Left kidney (tissue), 8 donors: ENCODE data around the gene ANP32B. TPM values are rescaled to one million over a fixed set of nuclear protein-coding genes. Genes with fewer than 3 reads are reported as not detected.
"Not testable (repeated sequence)": the region's sequence is repeated elsewhere in the genome, so short reads cannot be mapped to it uniquely, and the experiment has no call there.

Experiments used
- DNase-seq: peaks from one replicate; pipeline ENCODE4 v3.0.0-alpha.2; 2013
- long read RNA-seq, 8 donors: transcript quantifications; one replicate each; lab custom pipeline, GENCODE V29; 2026
- polyA plus RNA-seq: library from polyadenylated mRNA; unstranded; fragments of 120-200 nt; gene quantifications from one replicate; pipeline ENCODE4 v1.2.1, GENCODE V29; 2013; ENCODE audit not compliant: insufficient read length

The ANP32B gene
- 282 TPM for polyA plus RNA-seq
- long read RNA-seq, donor 1, transcript ANP32B-201 (7 exons, 1,463 nt), result major isoform, 70 of 178 reads
- long read RNA-seq, donor 1, partial matches to known transcripts, result 94 of 178 reads
- long read RNA-seq, donor 1, other reads (novel, unspliced or antisense), result 14 of 178 reads
- long read RNA-seq, donor 2, transcript ANP32B-201 (7 exons, 1,463 nt), result major isoform, 55 of 169 reads
- long read RNA-seq, donor 2, partial matches to known transcripts, result 103 of 169 reads
- long read RNA-seq, donor 2, other reads (novel, unspliced or antisense), result 11 of 169 reads
- long read RNA-seq, donor 3, transcript ANP32B-201 (7 exons, 1,463 nt), result major isoform, 74 of 114 reads
- long read RNA-seq, donor 3, partial matches to known transcripts, result 40 of 114 reads
- long read RNA-seq, donor 3, other reads (novel, unspliced or antisense), result 0 of 114 reads
- long read RNA-seq, donor 4, transcript ANP32B-201 (7 exons, 1,463 nt), result major isoform, 7 of 22 reads
- long read RNA-seq, donor 4, partial matches to known transcripts, result 15 of 22 reads
- long read RNA-seq, donor 4, other reads (novel, unspliced or antisense), result 0 of 22 reads
- long read RNA-seq, donor 5, transcript ANP32B-201 (7 exons, 1,463 nt), result major isoform, 94 of 160 reads
- long read RNA-seq, donor 5, partial matches to known transcripts, result 47 of 160 reads
- long read RNA-seq, donor 5, other reads (novel, unspliced or antisense), result 19 of 160 reads
- long read RNA-seq, donor 6, transcript ANP32B-201 (7 exons, 1,463 nt), result major isoform, 71 of 170 reads
- long read RNA-seq, donor 6, partial matches to known transcripts, result 87 of 170 reads
- long read RNA-seq, donor 6, other reads (novel, unspliced or antisense), result 12 of 170 reads
- long read RNA-seq, donor 7, transcript ANP32B-201 (7 exons, 1,463 nt), result major isoform, 62 of 199 reads
- long read RNA-seq, donor 7, partial matches to known transcripts, result 120 of 199 reads
- long read RNA-seq, donor 7, other reads (novel, unspliced or antisense), result 17 of 199 reads
- long read RNA-seq, donor 8, transcript ANP32B-201 (7 exons, 1,463 nt), result major isoform, 33 of 55 reads
- long read RNA-seq, donor 8, partial matches to known transcripts, result 22 of 55 reads
- long read RNA-seq, donor 8, other reads (novel, unspliced or antisense), result 0 of 55 reads

DNA sequence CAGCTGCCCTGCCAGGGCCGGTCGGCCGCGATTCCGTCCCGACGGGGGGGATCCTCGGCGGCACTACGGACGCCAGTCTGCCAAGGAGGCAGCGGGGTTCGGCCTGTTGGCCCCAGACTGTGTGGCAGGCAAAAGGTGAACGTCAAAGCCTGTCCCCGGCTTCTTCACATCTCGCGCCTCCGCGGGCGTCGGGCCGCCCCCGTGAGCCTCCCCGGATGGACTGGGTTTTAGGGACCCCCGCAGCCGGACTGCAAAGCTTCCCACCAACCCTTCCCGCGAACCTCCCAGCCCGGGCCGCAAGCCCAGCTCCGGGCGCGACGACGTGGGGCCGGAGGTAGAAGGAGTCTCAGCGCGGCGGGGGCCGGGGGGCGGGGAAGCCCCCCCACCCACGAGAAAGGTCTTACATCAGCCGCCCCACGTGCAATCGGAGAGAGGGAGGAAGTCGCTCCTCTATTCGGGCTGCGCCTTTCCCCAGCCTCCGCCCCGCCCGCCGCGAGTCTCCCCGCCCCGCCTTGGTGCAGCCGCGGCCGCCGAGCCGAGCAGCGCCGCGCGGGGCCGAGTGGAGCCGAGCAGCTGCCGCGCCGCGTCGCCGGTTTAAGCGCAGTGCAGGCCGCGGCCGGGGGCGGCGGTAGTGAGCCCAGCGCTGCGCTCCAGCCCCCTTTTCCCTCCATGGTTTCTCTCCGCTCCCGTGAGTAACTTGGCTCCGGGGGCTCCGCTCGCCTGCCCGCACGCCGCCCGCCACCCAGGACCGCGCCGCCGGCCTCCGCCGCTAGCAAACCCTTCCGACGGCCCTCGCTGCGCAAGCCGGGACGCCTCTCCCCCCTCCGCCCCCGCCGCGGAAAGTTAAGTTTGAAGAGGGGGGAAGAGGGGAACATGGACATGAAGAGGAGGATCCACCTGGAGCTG lies at the start of gene ANP32B:
TSS of gene ANP32B (plus strand) at position 659 of the 906 bp plus-strand sequence. CDS start at position 874, 215 bp downstream.
- DNase-seq, result peak; percentile 91

DNA sequence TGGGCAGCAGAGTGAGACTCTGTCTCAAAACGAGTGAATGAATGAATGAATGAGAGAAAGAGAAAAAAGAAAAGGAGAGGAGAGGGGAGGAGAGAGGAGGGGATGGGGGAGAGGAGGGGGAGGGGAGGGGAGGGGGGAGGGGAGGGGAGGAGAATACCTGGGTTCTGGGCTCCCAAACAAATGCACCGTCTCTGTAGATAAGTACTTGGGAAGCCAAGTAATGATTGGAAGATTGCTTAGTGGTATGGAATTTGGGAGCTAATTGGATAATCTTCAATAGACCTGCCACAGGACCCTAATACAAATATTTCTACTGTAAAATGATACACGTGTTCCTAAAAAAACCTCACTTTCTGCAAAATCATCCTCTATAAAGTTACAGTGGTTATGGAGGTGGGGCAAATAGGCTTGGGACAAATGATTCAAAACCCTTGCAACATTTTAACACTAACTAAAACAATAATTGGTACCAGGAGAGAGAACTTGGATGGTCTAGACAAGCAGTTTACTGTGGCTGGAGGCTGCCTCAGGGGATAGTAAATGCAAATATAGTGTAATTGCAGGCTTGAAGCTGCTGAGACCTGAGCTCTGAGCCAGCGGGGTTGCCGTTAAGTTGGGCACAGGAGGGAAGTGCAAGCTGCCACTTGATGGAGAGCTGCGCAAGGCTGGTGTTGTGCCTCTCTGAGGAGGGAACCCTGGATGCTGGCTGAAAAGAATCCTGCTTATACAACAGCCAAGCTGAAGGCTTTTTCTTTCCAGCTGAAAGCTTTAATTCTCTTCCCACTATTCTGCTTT lies 48.6 kb upstream of the ANP32B start:
- no peak for DNase-seq

DNA sequence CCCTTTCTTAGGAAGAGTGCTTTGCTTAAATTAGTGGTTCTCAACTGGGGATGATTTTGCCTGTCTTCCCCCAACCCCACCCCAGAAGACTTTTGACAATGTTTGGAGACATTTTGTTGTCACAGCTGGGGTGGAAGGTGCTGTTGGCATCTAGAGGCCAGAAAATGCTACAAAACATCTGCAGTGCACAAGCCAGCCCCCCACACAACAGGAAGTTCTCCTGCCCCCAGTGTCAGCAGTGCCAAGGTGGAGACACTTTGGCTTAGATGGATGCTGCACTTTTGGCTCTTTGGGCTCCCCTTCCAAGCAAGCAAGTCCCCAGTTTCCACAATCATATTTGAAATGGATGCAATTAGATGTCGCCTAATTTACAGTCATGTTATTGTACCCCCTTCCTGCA lies 47.9 kb upstream of the ANP32B start:
- DNase-seq, result no peak

DNA sequence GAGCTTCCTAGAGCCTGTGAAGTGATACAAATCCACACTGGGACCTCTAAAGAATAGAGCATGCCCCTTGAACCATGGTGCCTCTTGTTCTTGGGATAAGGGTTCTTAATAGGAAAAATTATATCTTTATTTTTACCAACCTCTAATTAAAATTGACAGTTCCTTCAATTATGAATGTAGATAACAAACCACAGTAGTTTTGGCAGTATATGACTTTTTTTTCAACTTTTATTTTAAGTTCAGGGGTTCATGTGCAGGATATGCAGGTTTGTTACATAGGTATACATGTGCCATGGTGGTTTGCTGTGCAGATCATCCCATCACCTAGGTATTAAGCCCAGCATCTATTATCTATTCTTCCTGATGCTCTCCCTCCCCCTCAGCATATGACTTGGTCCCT lies 46.1 kb upstream of the ANP32B start:
- DNase-seq, result no peak

DNA sequence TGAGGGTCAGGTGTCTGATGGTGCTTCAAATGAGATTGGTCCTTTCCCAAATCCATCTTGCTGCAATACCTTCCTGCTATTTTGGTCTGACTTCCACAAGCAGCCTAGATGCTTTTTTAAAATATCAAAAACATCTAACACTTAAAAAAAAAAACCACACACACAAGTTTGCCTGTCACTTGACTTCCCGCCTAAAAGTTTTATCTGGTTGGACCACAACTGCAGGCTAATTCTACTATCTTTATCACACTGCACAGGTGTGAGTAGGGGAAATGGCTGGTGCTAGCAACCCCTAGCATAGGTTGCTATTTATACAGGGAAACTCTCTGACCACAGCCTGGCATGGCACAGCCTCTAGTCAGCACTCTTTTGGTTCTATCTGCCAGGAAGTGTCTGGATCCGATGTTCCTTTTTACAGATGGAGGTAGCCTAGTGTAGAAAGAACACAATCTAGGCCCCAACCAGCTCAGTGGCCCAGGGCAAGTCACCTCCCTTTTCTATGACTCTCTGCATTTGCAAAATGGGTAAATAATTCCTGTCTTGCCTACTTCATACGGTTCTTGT lies 45.0 kb upstream of the ANP32B start, which contains the start of gene HEMGN:
TSS of gene HEMGN (minus strand) at position 92 of the 564 bp plus-strand sequence. CDS start at position 56, 36 bp downstream.
- no peak for DNase-seq

GRCh38 chr9:97940233-97940632 lies 42.9 kb upstream of the ANP32B start:
- no peak for DNase-seq

GRCh38 chr9:97940741-97941140 lies 42.4 kb upstream of the ANP32B start:
- DNase-seq, result no peak

- no peak for DNase-seq
Measured at GRCh38 chr9:97941323-97941722, 41.8 kb upstream of the ANP32B start.

DNA sequence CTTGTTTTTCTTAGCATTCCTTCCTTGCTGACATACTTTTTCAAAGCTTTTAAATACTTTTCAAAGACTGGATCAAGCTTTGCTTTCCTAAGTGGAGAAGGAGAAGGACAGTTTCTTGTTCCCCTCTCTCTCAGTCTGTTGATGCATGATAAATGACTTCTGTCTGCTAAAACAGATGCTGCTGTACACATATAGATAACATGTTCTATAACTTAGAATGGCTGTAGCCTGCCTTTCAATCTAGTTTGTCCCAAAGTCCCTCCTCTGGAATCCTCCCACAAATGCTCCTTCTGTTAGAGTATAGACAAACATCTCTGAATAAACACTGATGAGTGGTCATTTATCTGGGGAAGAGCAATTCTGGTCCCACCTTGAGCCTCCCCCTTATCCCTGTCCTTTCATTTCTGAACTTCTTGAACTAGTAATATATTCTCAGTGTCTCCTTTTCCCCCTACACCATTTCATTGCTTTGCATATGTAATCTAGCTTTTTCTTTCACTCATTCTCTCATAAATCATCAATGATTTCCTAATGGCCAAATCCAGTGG lies 39.8 kb upstream of the ANP32B start:
- DNase-seq, result no peak

DNA sequence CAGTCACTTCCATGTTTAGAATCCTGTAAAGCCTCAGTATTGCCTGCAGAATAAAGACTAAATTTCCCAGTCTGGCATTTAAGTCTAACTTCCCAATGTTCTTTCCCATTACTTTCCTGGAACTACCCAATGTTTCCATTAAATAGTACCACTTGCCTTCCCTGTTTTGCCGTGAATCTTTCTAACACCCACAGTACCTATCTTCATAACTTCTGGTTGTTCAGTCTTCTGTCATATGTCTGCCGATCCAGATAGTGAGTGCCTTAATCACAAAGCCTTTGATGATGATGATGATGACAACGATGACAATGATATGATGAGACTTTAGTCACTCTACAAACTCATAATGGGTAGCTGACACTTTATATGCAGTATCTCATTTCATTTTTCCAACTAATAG lies 38.5 kb upstream of the ANP32B start:
- no peak for DNase-seq

DNA sequence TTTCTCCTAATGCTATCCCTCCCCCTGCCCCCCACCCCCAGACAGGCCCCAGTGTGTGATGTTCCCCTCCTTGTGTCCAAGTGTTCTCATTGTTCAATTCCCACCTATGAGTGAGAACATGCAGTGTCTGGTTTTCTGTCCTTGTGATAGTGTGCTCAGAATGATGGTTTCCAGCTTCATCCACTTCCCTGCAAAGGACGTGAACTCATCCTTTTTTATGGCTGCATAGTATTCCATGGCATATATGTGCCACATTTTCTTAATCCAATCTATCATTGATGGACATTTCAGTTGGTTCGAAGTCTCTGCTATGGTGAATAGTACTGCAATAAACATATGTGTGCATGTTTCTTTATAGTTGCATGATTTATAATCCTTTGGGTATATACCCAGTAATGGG lies 37.7 kb upstream of the ANP32B start:
- not testable (repeated sequence) for DNase-seq

DNA sequence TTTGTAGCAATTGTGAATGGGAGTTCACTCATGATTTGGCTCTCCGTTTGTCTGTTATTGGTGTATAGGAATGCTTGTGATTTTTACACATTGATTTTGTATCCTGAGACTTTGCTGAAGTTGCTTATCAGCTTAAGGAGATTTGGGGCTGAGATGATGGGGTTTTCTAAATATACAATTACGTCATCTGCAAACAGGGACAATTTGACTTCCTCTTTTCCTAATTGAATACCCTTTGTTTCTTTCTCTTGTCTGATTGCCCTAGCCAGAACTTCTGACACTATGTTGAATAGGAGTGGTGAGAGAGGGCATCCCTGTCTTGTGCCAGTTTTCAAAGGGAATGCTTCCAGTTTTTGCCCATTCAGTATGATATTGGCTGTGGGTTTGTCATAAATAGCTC lies 36.0 kb upstream of the ANP32B start:
- not testable (repeated sequence) for DNase-seq

GRCh38 chr9:97950873-97951272 lies 32.3 kb upstream of the ANP32B start:
- DNase-seq, result not testable (repeated sequence)

DNA sequence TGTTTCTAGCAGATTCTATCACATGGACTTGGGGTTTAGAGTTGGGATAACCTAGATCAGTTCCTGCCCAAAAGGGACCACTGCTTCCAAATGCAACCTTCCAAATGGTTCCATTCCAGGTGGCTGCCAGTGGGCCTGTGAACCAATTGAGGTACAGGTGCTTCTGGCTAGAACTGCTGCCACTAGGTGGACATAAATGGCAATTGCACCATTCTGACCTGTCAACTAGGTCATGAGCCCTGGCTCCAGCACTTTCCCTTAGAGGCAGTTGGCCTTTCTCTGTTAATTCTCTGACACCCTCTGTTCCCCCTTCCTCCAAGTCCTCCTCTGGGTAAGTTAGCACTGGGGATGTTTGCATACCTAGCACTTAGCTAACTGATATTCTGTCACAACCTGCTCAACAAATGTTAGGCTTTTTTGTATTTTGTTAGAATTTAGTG lies 28.6 kb upstream of the ANP32B start:
- DNase-seq, result peak; percentile 21

- DNase-seq, result no peak
Measured at GRCh38 chr9:97956331-97956730, 26.8 kb upstream of the ANP32B start.

DNA sequence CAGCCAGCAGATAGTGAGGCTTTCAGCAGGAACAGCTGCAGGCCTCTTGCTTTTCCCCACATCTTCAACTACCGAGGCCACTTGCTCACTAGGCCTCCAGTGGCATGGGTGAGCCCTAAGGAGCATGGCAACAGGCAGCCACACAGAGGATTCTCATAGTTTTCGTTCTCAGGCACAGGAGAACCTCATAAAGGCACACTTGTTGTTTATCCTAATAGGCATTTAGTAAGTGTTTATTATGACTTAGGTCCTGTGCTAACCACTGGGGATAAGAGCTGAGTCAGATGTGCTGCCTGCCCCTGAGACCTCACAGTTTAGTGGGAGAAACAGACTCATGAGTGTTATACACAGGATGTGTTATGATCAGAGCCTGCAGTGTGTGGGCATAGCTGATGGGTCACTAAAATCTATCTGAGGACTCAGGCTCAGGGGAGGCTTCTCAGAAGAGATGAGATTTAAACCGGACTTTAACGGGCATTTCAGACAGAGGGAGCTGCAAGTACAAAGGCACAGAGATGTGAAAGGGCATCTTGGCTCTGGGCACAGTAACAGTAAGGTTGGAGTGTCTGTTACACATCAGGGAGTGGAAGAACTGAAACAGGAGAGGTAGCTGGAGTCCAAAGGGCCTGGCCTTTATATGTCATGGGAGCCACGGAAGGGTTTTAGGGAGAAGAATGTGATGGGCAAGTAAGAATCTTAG lies 24.2 kb upstream of the ANP32B start:
- no peak for DNase-seq

DNA sequence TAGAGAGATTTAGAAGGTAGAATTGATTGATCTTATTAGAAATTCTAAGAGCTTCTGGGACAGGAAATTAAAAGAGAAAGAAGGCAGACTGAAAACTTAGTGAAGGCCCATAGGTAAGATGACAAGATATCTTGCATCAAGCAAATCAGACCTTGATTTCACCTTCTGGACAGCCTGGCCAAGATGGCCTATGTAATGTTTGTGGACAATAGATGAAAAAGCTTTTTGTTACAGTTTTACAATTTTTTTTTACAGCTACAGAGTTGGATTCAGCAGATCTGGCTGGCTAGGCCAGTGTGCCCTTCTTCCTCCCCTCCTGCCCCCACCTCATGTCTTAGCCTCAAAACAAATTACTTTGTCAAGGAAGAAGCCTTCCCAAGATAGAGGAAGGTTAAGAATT lies 23.6 kb upstream of the ANP32B start:
- DNase-seq, result no peak

GRCh38 chr9:97960678-97961328 lies 22.3 kb upstream of the ANP32B start:
- not testable (repeated sequence) for DNase-seq
